Aorta (tissue), 5 donors: ENCODE results near the gene CCDC178. TPM values are rescaled to one million over a fixed set of nuclear protein-coding genes. Genes with fewer than 3 reads are reported as not detected.
"Not testable (repeated sequence)": the region's sequence is repeated elsewhere in the genome, so short reads cannot be mapped to it uniquely, and the experiment has no call there.

ENCODE experiments used
- ATAC-seq: fragments of 200-7000 bp; cut with Tn5 transposase; one replicate; pipeline ENCODE4 v1.9.1; 2022; ENCODE audit warnings: moderate library complexity; ENCODE audit not compliant: low FRiP score
- DNase-seq, 2 donors: peaks; one replicate each; pipeline ENCODE4 v3.0.0-alpha.2; 2020
- H3K27ac ChIP-seq, 2 donors: one replicate each; pipeline ENCODE4 v1.5.1; 2013; ENCODE audit warnings: low read length in 2 of 2, mild to moderate bottlenecking in 2 of 2, moderate library complexity in 2 of 2, control low read depth in 1 of 2, inconsistent platforms in 1 of 2, low read depth in 1 of 2
- H3K27me3 ChIP-seq, 2 donors: one replicate each; pipeline ENCODE4 v1.6.1; 2013; ENCODE audit warnings: control low read depth in 1 of 2, low read length in 1 of 2, mild to moderate bottlenecking in 1 of 2, moderate library complexity in 1 of 2; ENCODE audit not compliant: insufficient read depth in 2 of 2, control insufficient read depth in 1 of 2
- H3K36me3 ChIP-seq, 2 donors: one replicate each; pipeline ENCODE4 v1.6.1; 2013; ENCODE audit warnings: control low read depth in 1 of 2, low read length in 1 of 2, mild to moderate bottlenecking in 1 of 2; ENCODE audit not compliant: insufficient read depth in 2 of 2, control insufficient read depth in 1 of 2
- H3K4me1 ChIP-seq, 2 donors: one replicate each; pipeline ENCODE4 v1.6.1; 2013; ENCODE audit warnings: low read length in 2 of 2, control low read depth in 1 of 2, mild to moderate bottlenecking in 1 of 2, moderate library complexity in 1 of 2; ENCODE audit not compliant: insufficient read depth in 2 of 2, control insufficient read depth in 1 of 2
- H3K4me3 ChIP-seq, 2 donors: one replicate each; pipeline ENCODE4 v1.5.1; 2013; ENCODE audit warnings: low read length in 2 of 2, control low read depth in 1 of 2, mild to moderate bottlenecking in 1 of 2
- H3K9me3 ChIP-seq: one replicate; pipeline ENCODE4 v1.6.1; 2013; ENCODE audit warnings: mild to moderate bottlenecking, low read length; ENCODE audit not compliant: control insufficient read depth
- WGBS, 2 donors: extraction: QIAGEN DNeasy Blood & Tissue Kit; methylation state at CpG; one replicate each; pipeline ENCODE4 v1.1.7; 2013; 5-methylcytosine and 5-hydroxymethylcytosine counted together
- intact Hi-C, 2 donors: fragments of 100-400 bp; cut with DNase I; formaldehyde crosslinking; loops; one replicate each; pipeline versions ENCODE4 v1.14.2 to v1.15.0; 2022
- polyA plus RNA-seq, 2 donors: library from polyadenylated mRNA; stranded (reverse); fragments of 200-250 nt; gene quantifications; one replicate each; pipeline ENCODE4 v1.2.3, GENCODE V29; 2013
- total RNA-seq, 2 donors: library from RNA; stranded (reverse); fragmentation: NEBNext Ultra II Directional; extraction: Animal tissue kit (Norgen Biotek cat#: 25700); gene quantifications; one replicate each; pipeline ENCODE4 v1.2.1, GENCODE V29; 2021
- donor health status: healthy with polysubstance abuse.
- donor health status: Bipolar disorder and iron deficiency.
- donor health status: DM: no; HTN: no; CAD: no.
- donor health status: DM: no; HTN: no; CAD: no.
- donor health status: DM: yes; HTN: yes; CAD: no.

CCDC178 gene
- total and polyA plus RNA-seq, 4 donors = 0.42 to 1.9 TPM; not detected in 2

DNA sequence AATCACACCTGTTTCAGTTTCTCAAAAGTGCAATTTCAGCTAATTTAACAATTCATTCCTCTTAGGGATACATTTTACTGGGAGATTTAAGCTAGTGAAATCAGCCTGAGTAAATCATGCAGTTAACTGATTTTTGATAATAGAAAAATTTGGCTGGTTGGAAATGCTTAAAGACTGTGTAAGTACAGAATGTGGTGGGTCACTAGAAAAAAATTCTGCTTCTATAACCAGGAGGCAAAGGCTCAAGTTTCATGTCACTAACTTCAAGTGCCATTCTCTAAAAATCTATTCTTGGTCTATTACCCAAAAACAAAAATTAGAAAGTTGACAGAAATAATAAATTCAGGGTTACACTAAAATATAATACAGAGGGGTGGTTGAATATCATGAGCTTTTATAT lies 271.3 kb downstream of the CCDC178 start:
- no peak overlapping the region for H3K4me3 ChIP-seq
- H3K4me1 ChIP-seq = no peaks in the 10 kb centered on the region
- no peaks in the 10 kb centered on the region for H3K9me3 ChIP-seq
- no peaks in the 10 kb centered on the region for H3K27me3 ChIP-seq
- H3K36me3 ChIP-seq = no peaks in the 10 kb centered on the region
- ATAC-seq (no peak), DNase-seq (no peak)
- intact Hi-C loops = no loop called here
- H3K27ac ChIP-seq = no peak overlapping the region

DNA sequence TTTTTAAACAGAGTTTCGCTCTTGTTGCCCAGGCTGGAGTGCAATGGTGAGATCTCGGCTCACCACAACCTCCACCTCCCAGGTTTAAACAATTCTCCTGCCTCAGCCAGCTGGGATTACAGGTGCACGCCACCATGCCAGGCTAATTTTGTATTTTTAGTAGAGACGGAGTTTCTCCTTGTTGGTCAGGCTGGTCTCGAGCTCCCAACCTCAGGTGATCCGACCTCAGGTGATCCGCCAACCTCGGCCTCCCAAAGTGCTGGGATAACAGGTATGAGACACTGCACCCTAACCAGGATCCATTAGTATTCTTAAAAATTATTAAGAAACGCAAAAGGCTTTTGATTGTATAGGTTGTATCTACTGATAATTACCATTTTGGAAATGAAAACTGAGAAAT lies 276.4 kb downstream of the CCDC178 start:
- H3K4me3 ChIP-seq, H3K27me3 ChIP-seq, DNase-seq, H3K36me3 ChIP-seq, intact Hi-C loops, H3K27ac ChIP-seq, H3K9me3 ChIP-seq, ATAC-seq, H3K4me1 ChIP-seq: not testable (repeated sequence)
- 91 to 92% methylated on average over 9 of the region's 9 CpGs for WGBS, 2 donors

DNA sequence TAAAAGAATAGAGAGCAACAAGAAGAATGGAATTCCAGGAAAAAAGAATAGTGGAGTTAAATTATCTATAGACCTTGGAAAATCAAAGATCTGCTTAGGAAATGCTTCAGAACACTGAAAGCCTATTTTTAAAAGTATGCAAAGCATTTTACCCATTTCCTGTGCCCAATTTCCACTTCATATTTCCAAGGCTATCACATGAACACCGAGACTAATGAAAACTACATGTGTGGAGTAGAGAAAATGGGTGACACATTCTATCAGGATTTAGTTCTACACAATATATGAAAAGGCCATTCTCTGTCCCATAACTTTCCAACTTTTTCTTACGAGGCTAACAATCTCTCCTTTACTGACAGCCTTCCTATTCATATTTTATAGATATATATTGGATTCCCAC lies 279.4 kb downstream of the CCDC178 start:
- H3K9me3 ChIP-seq = no peaks in the 10 kb centered on the region
- no peak overlapping the region for H3K4me3 ChIP-seq
- H3K36me3 ChIP-seq = no peaks in the 10 kb centered on the region
- intact Hi-C loops = no loop called here
- DNase-seq (no peak), ATAC-seq (no peak)
- 28 to 35% methylated on average over 2 of the region's 2 CpGs for WGBS, 2 donors
- no peak overlapping the region for H3K27ac ChIP-seq
- H3K27me3 ChIP-seq = no peaks in the 10 kb centered on the region
- no peaks in the 10 kb centered on the region for H3K4me1 ChIP-seq

DNA sequence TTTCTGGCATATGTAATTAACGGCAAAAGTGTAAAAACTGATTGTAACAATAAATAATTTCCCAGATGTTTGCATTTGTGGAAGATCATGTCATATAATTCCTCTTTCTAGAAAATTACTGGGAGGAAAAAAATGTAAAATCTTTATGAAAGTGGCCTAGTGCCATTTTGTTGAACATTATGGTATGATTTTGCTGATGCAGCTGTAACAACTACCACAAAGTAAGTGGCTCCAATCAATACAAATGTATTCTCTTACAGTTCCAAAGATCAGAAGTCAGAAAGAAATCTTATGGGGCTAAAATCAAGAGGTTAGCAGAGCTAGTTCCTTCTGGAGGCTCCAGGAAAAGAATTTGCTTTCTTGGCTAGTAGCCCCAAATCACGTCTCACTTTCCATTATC lies 281.4 kb downstream of the CCDC178 start:
- Histone ChIP-seq H3K36me3 (no peaks in the 10 kb centered on the region), H3K27me3 (no peaks in the 10 kb centered on the region), H3K9me3 (no peaks in the 10 kb centered on the region), H3K4me3 (no peak overlapping the region), H3K4me1 (no peaks in the 10 kb centered on the region), H3K27ac (no peak overlapping the region)
- ATAC-seq (no peak), DNase-seq (no peak)
- intact Hi-C loops = no loop called here
- 66 to 72% methylated on average over 2 of the region's 2 CpGs for WGBS, 2 donors

DNA sequence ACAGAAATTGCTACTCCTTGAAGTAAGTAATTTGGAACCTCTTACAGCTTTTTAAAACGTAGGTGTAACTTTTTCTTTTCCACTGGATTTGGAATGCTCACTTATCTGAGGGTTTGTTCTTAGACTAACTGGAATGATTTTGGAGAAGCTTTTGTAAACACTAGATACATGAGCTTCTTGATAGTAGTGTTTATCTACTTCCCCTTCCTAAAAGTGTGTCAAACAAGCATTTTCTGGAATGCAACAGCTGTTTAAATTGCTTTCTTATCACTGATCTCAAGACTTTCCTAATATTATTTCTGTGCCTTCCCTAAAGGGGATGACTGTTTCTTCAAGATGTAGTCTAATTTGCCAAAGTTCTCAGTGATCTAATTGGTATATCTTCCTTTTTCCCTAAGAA lies 282.6 kb downstream of the CCDC178 start:
- Histone ChIP-seq H3K9me3 (no peaks in the 10 kb centered on the region), H3K36me3 (no peaks in the 10 kb centered on the region), H3K27me3 (no peaks in the 10 kb centered on the region), H3K4me3 (no peak overlapping the region), H3K27ac (no peak overlapping the region), H3K4me1 (no peaks in the 10 kb centered on the region)
- ATAC-seq (no peak), DNase-seq (no peak)
- WGBS, 2 donors = 3 to 6% methylated on average over 1 of the region's 1 CpG
- intact Hi-C loops = no loop called here

DNA sequence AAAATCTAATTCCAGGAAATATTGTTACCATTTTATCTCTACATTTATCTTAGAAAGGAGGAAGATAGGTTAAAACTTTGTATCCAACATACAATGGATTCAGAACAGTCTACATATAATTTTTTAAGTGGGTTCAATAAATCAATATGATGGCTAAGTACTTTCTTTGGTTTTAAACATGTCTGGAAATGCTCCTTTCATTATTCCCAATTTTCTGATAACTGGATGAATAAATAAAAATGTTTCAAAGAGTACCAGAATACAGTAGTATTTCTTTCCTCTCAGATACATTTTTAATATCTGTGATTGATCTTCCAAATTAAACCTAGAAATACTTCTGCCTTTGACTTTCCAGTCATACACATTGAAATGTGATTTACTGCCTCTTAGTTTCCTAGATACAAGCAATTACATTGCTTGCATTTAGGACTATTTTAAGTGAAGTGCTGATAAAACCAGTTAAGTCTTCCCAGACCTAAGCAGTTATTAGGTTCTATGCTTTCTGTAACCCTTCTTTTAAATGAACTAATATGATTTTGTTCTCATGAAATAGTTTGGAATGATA lies 283.5 kb downstream of the CCDC178 start:
- intact Hi-C loops = no loop called here
- ATAC-seq (no peak), DNase-seq (no peak)
- no peaks in the 10 kb centered on the region for H3K36me3 ChIP-seq
- no peaks in the 10 kb centered on the region for H3K9me3 ChIP-seq
- no peak overlapping the region for H3K27ac ChIP-seq
- H3K27me3 ChIP-seq = no peaks in the 10 kb centered on the region
- no peak overlapping the region for H3K4me3 ChIP-seq
- H3K4me1 ChIP-seq = no peaks in the 10 kb centered on the region

DNA sequence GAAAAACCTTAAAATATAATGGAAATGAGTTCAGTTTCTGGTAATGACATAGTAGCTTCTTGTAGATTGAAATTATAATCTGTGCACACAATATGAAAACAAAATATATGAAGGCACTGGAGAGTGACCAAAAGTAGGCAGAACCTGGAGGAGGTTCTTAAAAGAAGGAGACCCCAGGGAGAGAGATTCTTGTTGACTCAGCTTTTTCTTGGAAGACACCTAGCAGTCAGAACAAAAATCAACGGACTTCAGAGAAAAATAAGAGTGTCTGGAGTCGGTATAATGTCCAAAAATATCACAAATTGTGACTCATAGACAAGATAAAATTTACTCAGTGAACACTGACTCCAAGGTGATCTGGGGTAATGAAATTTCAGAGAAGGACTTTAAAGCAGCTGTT lies 286.5 kb downstream of the CCDC178 start:
- Histone ChIP-seq H3K4me1 (no peaks in the 10 kb centered on the region), H3K4me3 (no peak overlapping the region), H3K27ac (no peak overlapping the region), H3K27me3 (no peaks in the 10 kb centered on the region), H3K36me3 (no peaks in the 10 kb centered on the region), H3K9me3 (no peaks in the 10 kb centered on the region)
- ATAC-seq = no peak
- 23 to 29% methylated on average over 2 of the region's 2 CpGs for WGBS, 2 donors
- no peak for DNase-seq
- intact Hi-C loops = no loop called here

DNA sequence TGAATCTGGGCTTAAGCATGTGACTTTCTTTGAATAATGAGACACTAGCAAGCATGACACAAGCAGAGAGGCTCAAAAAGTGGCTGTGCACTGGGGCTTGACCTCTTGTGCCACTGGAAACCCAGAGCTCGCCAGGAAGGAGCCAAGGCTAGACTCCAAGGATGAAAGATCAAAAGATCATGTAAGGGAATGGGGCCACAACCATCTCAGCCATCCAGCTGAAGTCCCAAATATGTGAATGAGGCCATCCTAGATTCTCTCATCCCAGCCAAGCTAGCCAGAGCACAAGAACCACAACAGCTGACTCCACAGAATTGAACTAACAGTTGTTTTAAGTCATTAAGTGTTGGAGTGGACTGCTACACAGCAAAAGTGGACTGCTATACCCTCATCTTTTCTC lies 288.1 kb downstream of the CCDC178 start:
- DNase-seq (no peak), ATAC-seq (no peak)
- no peaks in the 10 kb centered on the region for H3K27me3 ChIP-seq
- no peak overlapping the region for H3K4me3 ChIP-seq
- H3K27ac ChIP-seq = no peak overlapping the region
- no peaks in the 10 kb centered on the region for H3K4me1 ChIP-seq
- no peaks in the 10 kb centered on the region for H3K9me3 ChIP-seq
- no peaks in the 10 kb centered on the region for H3K36me3 ChIP-seq
- WGBS, 2 donors = 33 to 50% methylated on average over 1 of the region's 1 CpG
- intact Hi-C loops = no loop called here

DNA sequence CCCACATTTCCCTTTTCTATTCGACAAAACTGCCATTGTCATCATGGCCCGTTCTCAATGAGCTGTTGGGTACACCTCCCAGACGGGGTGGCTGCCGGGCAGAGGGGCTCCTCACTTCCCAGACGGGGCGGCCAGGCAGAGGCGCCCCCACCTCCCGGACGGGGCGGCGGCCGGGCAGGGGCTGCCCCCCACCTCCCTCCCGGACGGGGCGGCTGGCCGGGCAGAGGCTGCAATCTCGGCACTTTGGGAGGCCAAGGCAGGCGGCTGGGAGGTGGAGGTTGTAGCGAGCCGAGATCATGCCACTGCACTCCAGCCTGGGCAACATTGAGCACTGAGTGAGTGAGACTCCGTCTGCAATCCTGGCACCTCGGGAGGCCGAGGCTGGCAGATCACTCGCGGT lies 292.7 kb downstream of the CCDC178 start:
- H3K36me3 ChIP-seq, H3K4me3 ChIP-seq, DNase-seq, intact Hi-C loops, H3K27me3 ChIP-seq, ATAC-seq, H3K4me1 ChIP-seq, H3K9me3 ChIP-seq, H3K27ac ChIP-seq: not testable (repeated sequence)
- WGBS, 2 donors = 90 to 95% methylated on average over 22 to 25 of the region's 25 CpGs
